Neuron (in vitro differentiated cells): ENCODE measurements around the gene FSTL4.

Experiments
- H2AFZ ChIP-seq: one replicate; pipeline ENCODE4 v1.6.1; 2013; ENCODE audit warnings: low read depth, mild to moderate bottlenecking, inconsistent platforms, low read length, moderate library complexity
- H3K27me3 ChIP-seq: one replicate; pipeline ENCODE4 v1.6.1; 2013; ENCODE audit warnings: low read length; ENCODE audit not compliant: insufficient read depth
- H3K36me3 ChIP-seq: one replicate; pipeline ENCODE4 v1.6.1; 2013; ENCODE audit warnings: low read length; ENCODE audit not compliant: insufficient read depth
- H3K4me1 ChIP-seq: one replicate; pipeline ENCODE4 v1.6.1; 2013; ENCODE audit warnings: low read length; ENCODE audit not compliant: insufficient read depth
- H3K4me3 ChIP-seq: 2 replicates; pipeline ENCODE4 v1.5.1; 2013; ENCODE audit warnings: mild to moderate bottlenecking, low read length, moderate library complexity
- H3K9me3 ChIP-seq: one replicate; pipeline ENCODE4 v1.6.1; 2013; ENCODE audit warnings: low read length

FSTL4 gene

GRCh38 chr5:133286483-133286882 is 325.9 kb downstream of the FSTL4 start:
- Histone ChIP-seq H3K36me3 (no peaks in the 10 kb centered on the region), H3K9me3 (no peaks in the 10 kb centered on the region), H3K4me3 (no peak overlapping the region), H3K4me1 (no peaks in the 10 kb centered on the region), H3K27me3 (no peaks in the 10 kb centered on the region), H2AFZ (no peak overlapping the region)

- H3K4me1 ChIP-seq, result no peaks in the 10 kb centered on the region
- H2AFZ ChIP-seq, result no peak overlapping the region
- no peaks in the 10 kb centered on the region for H3K36me3 ChIP-seq
- H3K27me3 ChIP-seq, result no peaks in the 10 kb centered on the region
- no peaks in the 10 kb centered on the region for H3K9me3 ChIP-seq
- no peak overlapping the region for H3K4me3 ChIP-seq
Observed at GRCh38 chr5:133285583-133286021, 326.7 kb downstream of the FSTL4 start.

GRCh38 chr5:133284306-133284705 is 328.0 kb downstream of the FSTL4 start:
- H3K9me3 ChIP-seq, result no peaks in the 10 kb centered on the region
- no peaks in the 10 kb centered on the region for H3K27me3 ChIP-seq
- no peak overlapping the region for H3K4me3 ChIP-seq
- H3K36me3 ChIP-seq, result no peaks in the 10 kb centered on the region
- H2AFZ ChIP-seq, result no peak overlapping the region
- H3K4me1 ChIP-seq, result no peaks in the 10 kb centered on the region

GRCh38 chr5:133278317-133278716 is 334.0 kb downstream of the FSTL4 start:
- Histone ChIP-seq H3K4me3 (no peak overlapping the region), H3K4me1 (no peaks in the 10 kb centered on the region), H2AFZ (no peak overlapping the region), H3K9me3 (no peaks in the 10 kb centered on the region), H3K36me3 (no peaks in the 10 kb centered on the region), H3K27me3 (no peaks in the 10 kb centered on the region)

GRCh38 chr5:133277744-133278143 is 334.6 kb downstream of the FSTL4 start:
- H3K4me1 ChIP-seq, result no peaks in the 10 kb centered on the region
- H3K27me3 ChIP-seq, result no peaks in the 10 kb centered on the region
- H3K4me3 ChIP-seq, result no peak overlapping the region
- H3K9me3 ChIP-seq, result no peaks in the 10 kb centered on the region
- H2AFZ ChIP-seq, result no peak overlapping the region
- H3K36me3 ChIP-seq, result no peaks in the 10 kb centered on the region

- Histone ChIP-seq H3K4me3 (no peak overlapping the region), H3K27me3 (no peaks in the 10 kb centered on the region), H3K36me3 (no peaks in the 10 kb centered on the region), H3K9me3 (no peaks in the 10 kb centered on the region), H3K4me1 (no peaks in the 10 kb centered on the region), H2AFZ (no peak overlapping the region)
Observed at GRCh38 chr5:133276171-133276570, 336.2 kb downstream of the FSTL4 start.

- H3K9me3 ChIP-seq, result no peaks in the 10 kb centered on the region
- H3K4me3 ChIP-seq, result no peak overlapping the region
- H3K27me3 ChIP-seq, result no peaks in the 10 kb centered on the region
- no peaks in the 10 kb centered on the region for H3K36me3 ChIP-seq
- no peaks in the 10 kb centered on the region for H3K4me1 ChIP-seq
- no peak overlapping the region for H2AFZ ChIP-seq
Observed at GRCh38 chr5:133275631-133276030, 336.7 kb downstream of the FSTL4 start.

- H3K9me3 ChIP-seq, result no peaks in the 10 kb centered on the region
- H2AFZ ChIP-seq, result no peak overlapping the region
- no peak overlapping the region for H3K4me3 ChIP-seq
- no peaks in the 10 kb centered on the region for H3K27me3 ChIP-seq
- H3K36me3 ChIP-seq, result no peaks in the 10 kb centered on the region
- H3K4me1 ChIP-seq, result no peaks in the 10 kb centered on the region
Observed at GRCh38 chr5:133274597-133274935, 337.8 kb downstream of the FSTL4 start.

- Histone ChIP-seq H3K36me3 (no peaks in the 10 kb centered on the region), H3K4me3 (no peak overlapping the region), H3K9me3 (no peaks in the 10 kb centered on the region), H3K4me1 (no peaks in the 10 kb centered on the region), H2AFZ (no peak overlapping the region), H3K27me3 (no peaks in the 10 kb centered on the region)
Observed at GRCh38 chr5:133273661-133274596, 338.4 kb downstream of the FSTL4 start.

- Histone ChIP-seq H3K4me1 (no peaks in the 10 kb centered on the region), H3K27me3 (no peaks in the 10 kb centered on the region), H3K4me3 (no peak overlapping the region), H3K9me3 (no peaks in the 10 kb centered on the region), H2AFZ (no peak overlapping the region), H3K36me3 (no peaks in the 10 kb centered on the region)
Observed at GRCh38 chr5:133272345-133272744, 340.0 kb downstream of the FSTL4 start.

GRCh38 chr5:133271606-133272005 is 340.7 kb downstream of the FSTL4 start:
- Histone ChIP-seq H3K4me1 (no peaks in the 10 kb centered on the region), H3K4me3 (no peak overlapping the region), H3K27me3 (no peaks in the 10 kb centered on the region), H3K36me3 (no peaks in the 10 kb centered on the region), H3K9me3 (no peaks in the 10 kb centered on the region), H2AFZ (no peak overlapping the region)

- Histone ChIP-seq H3K27me3 (no peaks in the 10 kb centered on the region), H3K36me3 (no peaks in the 10 kb centered on the region), H3K4me3 (no peak overlapping the region), H3K9me3 (no peaks in the 10 kb centered on the region), H3K4me1 (no peaks in the 10 kb centered on the region), H2AFZ (no peak overlapping the region)
Observed at GRCh38 chr5:133269691-133270090, 342.6 kb downstream of the FSTL4 start.

GRCh38 chr5:133267601-133268000 is 344.7 kb downstream of the FSTL4 start:
- Histone ChIP-seq H3K4me3 (no peak overlapping the region), H3K4me1 (no peaks in the 10 kb centered on the region), H2AFZ (no peak overlapping the region), H3K9me3 (no peaks in the 10 kb centered on the region), H3K27me3 (no peaks in the 10 kb centered on the region), H3K36me3 (no peaks in the 10 kb centered on the region)

- Histone ChIP-seq H3K27me3 (no peaks in the 10 kb centered on the region), H2AFZ (no peak overlapping the region), H3K9me3 (no peaks in the 10 kb centered on the region), H3K4me3 (no peak overlapping the region), H3K36me3 (no peaks in the 10 kb centered on the region), H3K4me1 (no peaks in the 10 kb centered on the region)
Observed at GRCh38 chr5:133266966-133267365, 345.4 kb downstream of the FSTL4 start.
